ENCODE results near the gene NOVA1. TPM values are rescaled to one million over a fixed set of nuclear protein-coding genes. Genes with fewer than 3 reads are reported as not detected.

The NOVA1 gene
- total RNA-seq, 1 donor from 2014 or later = 62.7 TPM

DNA sequence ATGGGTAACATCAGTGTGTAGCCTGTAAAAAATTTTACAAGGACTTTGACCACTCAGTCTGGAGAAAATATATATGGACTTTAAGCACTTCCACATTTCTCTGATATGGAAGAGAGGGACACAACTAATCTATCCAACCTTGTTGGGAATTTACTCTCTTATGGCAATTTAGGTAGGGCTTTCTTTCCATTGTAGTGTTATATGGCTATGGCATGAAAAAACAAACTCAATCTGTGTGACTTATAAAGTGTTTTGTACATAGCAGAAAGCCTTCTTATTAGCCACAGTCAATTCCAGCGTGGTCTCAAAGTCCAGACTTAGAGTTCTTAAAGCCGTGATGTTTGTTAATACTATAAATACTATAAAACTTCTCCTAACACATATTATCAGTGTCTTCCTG, 98.3 kb downstream of the NOVA1 start:
- TF ChIP-seq, protein P1, sequence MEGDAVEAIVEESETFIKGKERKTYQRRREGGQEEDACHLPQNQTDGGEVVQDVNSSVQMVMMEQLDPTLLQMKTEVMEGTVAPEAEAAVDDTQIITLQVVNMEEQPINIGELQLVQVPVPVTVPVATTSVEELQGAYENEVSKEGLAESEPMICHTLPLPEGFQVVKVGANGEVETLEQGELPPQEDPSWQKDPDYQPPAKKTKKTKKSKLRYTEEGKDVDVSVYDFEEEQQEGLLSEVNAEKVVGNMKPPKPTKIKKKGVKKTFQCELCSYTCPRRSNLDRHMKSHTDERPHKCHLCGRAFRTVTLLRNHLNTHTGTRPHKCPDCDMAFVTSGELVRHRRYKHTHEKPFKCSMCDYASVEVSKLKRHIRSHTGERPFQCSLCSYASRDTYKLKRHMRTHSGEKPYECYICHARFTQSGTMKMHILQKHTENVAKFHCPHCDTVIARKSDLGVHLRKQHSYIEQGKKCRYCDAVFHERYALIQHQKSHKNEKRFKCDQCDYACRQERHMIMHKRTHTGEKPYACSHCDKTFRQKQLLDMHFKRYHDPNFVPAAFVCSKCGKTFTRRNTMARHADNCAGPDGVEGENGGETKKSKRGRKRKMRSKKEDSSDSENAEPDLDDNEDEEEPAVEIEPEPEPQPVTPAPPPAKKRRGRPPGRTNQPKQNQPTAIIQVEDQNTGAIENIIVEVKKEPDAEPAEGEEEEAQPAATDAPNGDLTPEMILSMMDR (conservative IDR thresholded peaks at IDR 0.05) = no peak
- Mint-ChIP-seq H3K27me3 (ENCODE audit: low read depth) (no peaks in the 10 kb centered on the region), H3K4me3 (no peak overlapping the region), H3K27ac (ENCODE audit: unreplicated experiment) (no peak overlapping the region), H3K4me1 (peaks cover 2% of the 10 kb centered on the region), H3K9me3 (peaks cover 4% of the 10 kb centered on the region), H3K36me3 (ENCODE audit: low read depth) (peaks cover 9% of the 10 kb centered on the region)
- no peak for DNase-seq (ENCODE audit: low read depth, low spot score)

DNA sequence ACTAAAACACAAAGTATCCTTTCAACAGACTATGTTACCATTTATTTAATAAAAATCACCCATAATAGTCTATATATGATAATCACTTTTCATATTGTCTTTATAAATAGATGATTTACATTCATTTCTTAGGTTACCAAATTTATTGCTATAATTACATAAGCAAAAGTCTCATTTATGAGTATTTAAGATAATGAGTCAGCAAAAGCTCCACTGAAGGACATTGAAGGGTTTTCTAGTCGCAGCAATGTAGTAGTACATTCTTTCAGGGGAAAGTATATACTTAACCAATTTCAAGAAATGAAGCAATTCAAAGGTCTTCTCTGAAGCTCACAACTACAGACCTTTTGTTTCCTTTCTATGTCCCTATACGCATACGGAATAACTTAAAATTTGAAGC, 110.9 kb downstream of the NOVA1 start:
- no peaks in the 10 kb centered on the region for H3K27me3 Mint-ChIP-seq (ENCODE audit: low read depth)
- H3K27ac Mint-ChIP-seq (ENCODE audit: unreplicated experiment) = no peak overlapping the region
- no peak overlapping the region for H3K4me3 Mint-ChIP-seq
- no peak for DNase-seq (ENCODE audit: low read depth, low spot score)
- peaks cover 5% of the 10 kb centered on the region for H3K9me3 Mint-ChIP-seq
- H3K4me1 Mint-ChIP-seq = no peaks in the 10 kb centered on the region
- TF ChIP-seq, protein P1 (conservative IDR thresholded peaks at IDR 0.05) = no peak
- H3K36me3 Mint-ChIP-seq (ENCODE audit: low read depth) = peaks cover 11% of the 10 kb centered on the region

DNA sequence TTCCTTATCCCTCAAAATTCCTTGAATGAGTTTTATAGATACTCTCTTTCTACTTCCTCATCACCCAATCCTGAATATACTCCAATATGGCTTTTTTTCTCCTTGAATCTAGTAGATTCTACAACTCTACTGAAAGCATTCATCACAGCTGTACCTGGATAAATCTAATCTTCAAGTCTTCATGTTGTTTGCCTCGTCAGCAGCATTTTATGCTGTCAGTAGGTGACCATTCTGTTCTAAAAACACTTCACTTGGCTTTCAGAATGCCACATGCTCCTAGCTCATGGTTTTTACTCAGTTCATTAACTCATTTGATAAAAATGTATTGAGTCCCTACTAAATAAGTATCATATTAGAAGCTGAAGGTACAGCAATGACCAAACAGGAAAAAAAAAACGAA, 113.3 kb downstream of the NOVA1 start:
- Mint-ChIP-seq H3K27ac (ENCODE audit: unreplicated experiment) (no peak overlapping the region), H3K36me3 (ENCODE audit: low read depth) (peaks cover 13% of the 10 kb centered on the region), H3K4me1 (no peaks in the 10 kb centered on the region), H3K27me3 (ENCODE audit: low read depth) (no peaks in the 10 kb centered on the region), H3K4me3 (no peak overlapping the region), H3K9me3 (peaks cover 5% of the 10 kb centered on the region)
- no peak for DNase-seq (ENCODE audit: low read depth, low spot score)
- TF ChIP-seq, protein P1 (conservative IDR thresholded peaks at IDR 0.05) = no peak

DNA sequence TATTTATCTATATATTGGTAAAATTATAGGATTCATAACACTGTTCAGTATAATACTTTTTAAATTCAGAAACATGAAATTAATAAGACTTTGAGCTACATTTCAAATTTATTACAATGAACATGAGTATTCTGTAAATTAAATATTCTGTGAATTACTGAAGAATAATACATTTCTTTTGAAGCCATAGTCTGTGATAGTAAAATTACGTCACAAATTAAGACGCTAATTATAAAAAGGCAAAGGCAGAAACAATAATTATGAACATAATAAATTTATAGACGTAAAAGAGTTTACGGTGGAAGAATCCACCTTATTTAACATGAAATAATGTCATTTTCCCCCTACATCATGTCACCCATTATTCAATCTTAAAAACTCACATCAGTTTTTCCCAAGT, 118.9 kb downstream of the NOVA1 start:
- DNase-seq (ENCODE audit: low read depth, low spot score) = no peak
- TF ChIP-seq, protein P1 (conservative IDR thresholded peaks at IDR 0.05) = no peak
- no peak overlapping the region for H3K27ac Mint-ChIP-seq (ENCODE audit: unreplicated experiment)
- H3K4me1 Mint-ChIP-seq = no peaks in the 10 kb centered on the region
- peaks cover 9% of the 10 kb centered on the region for H3K36me3 Mint-ChIP-seq (ENCODE audit: low read depth)
- no peaks in the 10 kb centered on the region for H3K9me3 Mint-ChIP-seq
- no peak overlapping the region for H3K4me3 Mint-ChIP-seq
- no peaks in the 10 kb centered on the region for H3K27me3 Mint-ChIP-seq (ENCODE audit: low read depth)

DNA sequence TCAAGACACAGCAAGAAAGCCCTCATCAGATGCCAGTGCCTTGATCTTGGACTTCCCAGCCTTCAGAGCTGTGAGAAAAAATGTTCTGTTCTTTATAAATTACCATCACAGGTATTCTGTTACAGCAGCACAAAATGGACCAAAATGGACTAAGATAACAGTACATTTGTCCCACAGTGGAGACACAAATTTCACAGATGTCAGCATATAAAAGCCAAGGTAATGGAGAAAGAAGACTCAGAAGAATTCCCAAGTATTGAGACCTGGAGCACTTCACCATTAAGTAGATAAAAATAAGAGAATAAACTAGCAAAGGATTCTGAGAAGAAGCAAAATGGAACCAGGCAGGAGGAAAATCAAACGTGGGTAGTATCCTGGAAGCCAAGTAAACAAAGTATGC, 131.0 kb downstream of the NOVA1 start:
- Mint-ChIP-seq H3K9me3 (peaks cover 11% of the 10 kb centered on the region), H3K4me1 (no peaks in the 10 kb centered on the region), H3K27me3 (ENCODE audit: low read depth) (no peaks in the 10 kb centered on the region), H3K27ac (ENCODE audit: unreplicated experiment) (no peak overlapping the region), H3K36me3 (ENCODE audit: low read depth) (peaks cover 26% of the 10 kb centered on the region), H3K4me3 (no peak overlapping the region)
- DNase-seq (ENCODE audit: low read depth, low spot score) = no peak
- TF ChIP-seq, protein P1 (conservative IDR thresholded peaks at IDR 0.05) = no peak

DNA sequence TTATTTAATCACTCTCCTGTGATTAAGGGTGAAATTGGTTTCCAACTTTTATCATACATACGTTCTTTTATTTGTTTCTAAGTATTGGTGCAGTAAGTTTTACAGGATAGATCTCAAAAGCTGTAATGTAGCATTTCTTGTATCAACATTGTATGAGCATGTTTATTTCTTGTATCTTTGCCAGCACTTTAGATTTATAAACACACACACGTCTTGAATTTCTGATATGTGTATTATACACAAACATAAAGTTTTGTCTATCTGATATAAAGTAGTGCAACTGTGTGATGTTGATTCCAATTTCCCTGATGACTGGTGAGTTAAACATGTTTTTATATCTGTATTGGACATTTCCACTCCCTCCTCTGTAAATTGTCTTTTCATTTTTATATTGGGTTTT, 134.7 kb downstream of the NOVA1 start:
- Mint-ChIP-seq H3K4me1 (no peaks in the 10 kb centered on the region), H3K36me3 (ENCODE audit: low read depth) (peaks cover 26% of the 10 kb centered on the region), H3K9me3 (peaks cover 11% of the 10 kb centered on the region), H3K27me3 (ENCODE audit: low read depth) (no peaks in the 10 kb centered on the region), H3K4me3 (no peak overlapping the region), H3K27ac (ENCODE audit: unreplicated experiment) (no peak overlapping the region)
- DNase-seq (ENCODE audit: low read depth, low spot score) = no peak
- TF ChIP-seq, protein P1 (conservative IDR thresholded peaks at IDR 0.05) = no peak

Measured in neural crest cell (in vitro differentiated cells).